ENCODE results near the gene FTCD. TPM values are rescaled to one million over a fixed set of nuclear protein-coding genes. Genes with fewer than 3 reads are reported as not detected.

FTCD gene
- total RNA-seq, 1 donor from 2014 or later: 0.32 TPM

GRCh38 chr21:46095083-46095719 is 60.2 kb downstream of the FTCD start:
- peak; percentile 88 for DNase-seq (ENCODE audit: low spot score)

- peak; percentile 41 for DNase-seq (ENCODE audit: low spot score)
These were observed 60.8 kb downstream of the FTCD start for GRCh38 chr21:46094401-46095082.

GRCh38 chr21:46093668-46094400 is 61.5 kb downstream of the FTCD start:
- DNase-seq (ENCODE audit: low spot score): peak; percentile 88

- DNase-seq (ENCODE audit: low spot score): peak; percentile 88
These were observed 62.3 kb downstream of the FTCD start for GRCh38 chr21:46092811-46093667.

GRCh38 chr21:46092026-46092764 is 63.2 kb downstream of the FTCD start:
- DNase-seq (ENCODE audit: low spot score): peak; percentile 71

- DNase-seq (ENCODE audit: low spot score): peak; percentile 28
These were observed 63.8 kb downstream of the FTCD start for GRCh38 chr21:46091631-46092025.

- DNase-seq (ENCODE audit: low spot score): no peak
These were observed 64.3 kb downstream of the FTCD start for GRCh38 chr21:46091118-46091517.

- DNase-seq (ENCODE audit: low spot score): peak; percentile 49
These were observed 66.1 kb downstream of the FTCD start for GRCh38 chr21:46089285-46089684.

GRCh38 chr21:46088189-46088588 is 67.2 kb downstream of the FTCD start:
- DNase-seq (ENCODE audit: low spot score): no peak

GRCh38 chr21:46087641-46088040 is 67.7 kb downstream of the FTCD start:
- no peak for DNase-seq (ENCODE audit: low spot score)

Other genes starting within 250 kb of the FTCD start
- 521 TPM for gene COL6A1, start 173.8 kb downstream of the FTCD start, total RNA-seq
- 735 TPM for gene COL6A2, start 57.5 kb downstream of the FTCD start, total RNA-seq
- 5.9 TPM for gene SPATC1L, start 28.9 kb upstream of the FTCD start, total RNA-seq
- gene LSS, start 73.2 kb upstream of the FTCD start, total RNA-seq: 81.3 TPM
- gene MCM3AP, start 130.0 kb upstream of the FTCD start, total RNA-seq: 89.8 TPM
- 11.1 TPM for gene YBEY, start 130.8 kb upstream of the FTCD start, total RNA-seq
- 0.96 TPM for gene C21orf58, start 168.3 kb upstream of the FTCD start, total RNA-seq
- 29.4 TPM for gene PCNT, start 168.6 kb upstream of the FTCD start, total RNA-seq